ENCODE results near the gene ZBTB32.
A peak's percentile ranks its signal among the peaks of the same experiment; 100 is the strongest.

DNA sequence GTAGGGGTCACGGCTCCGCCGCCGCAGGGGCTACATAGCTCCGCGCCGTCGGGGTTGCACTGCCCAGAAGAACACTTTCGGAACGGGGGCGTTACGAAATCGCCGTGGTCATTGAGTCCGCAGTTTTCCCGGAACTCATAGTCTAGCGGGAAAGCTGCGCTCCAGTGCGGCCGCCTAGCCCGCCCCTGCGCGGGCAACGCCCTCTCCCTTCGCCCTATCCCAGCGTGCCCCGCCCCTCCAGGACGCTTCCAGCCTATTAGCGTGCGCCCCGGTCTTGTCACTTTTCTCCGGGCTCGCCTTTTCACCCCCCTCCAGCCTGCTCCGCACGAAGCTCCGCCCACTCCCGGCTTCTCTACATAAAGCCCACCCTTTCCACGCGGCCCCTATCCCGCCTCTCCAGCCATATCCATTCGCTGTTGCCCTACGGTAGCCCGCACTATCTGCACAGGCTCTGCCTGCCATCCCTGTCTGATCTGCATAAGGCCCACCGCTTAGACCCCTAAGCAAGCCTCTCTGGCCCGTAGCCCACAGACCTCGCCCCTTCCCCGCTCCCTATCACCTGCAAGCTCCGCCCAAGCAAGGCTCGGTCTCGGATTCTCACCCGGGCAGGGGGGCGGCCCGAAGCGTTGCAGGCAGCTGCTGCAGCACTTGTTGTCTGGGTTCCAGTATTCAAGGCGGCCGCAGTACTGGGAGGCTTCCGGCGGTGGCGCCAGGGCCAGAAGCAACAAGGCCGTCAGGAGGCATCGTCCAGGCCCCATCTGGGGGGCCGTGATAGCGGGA, 36.3 kb downstream of the ZBTB32 start:
- TF ChIP-seq, protein P1, sequence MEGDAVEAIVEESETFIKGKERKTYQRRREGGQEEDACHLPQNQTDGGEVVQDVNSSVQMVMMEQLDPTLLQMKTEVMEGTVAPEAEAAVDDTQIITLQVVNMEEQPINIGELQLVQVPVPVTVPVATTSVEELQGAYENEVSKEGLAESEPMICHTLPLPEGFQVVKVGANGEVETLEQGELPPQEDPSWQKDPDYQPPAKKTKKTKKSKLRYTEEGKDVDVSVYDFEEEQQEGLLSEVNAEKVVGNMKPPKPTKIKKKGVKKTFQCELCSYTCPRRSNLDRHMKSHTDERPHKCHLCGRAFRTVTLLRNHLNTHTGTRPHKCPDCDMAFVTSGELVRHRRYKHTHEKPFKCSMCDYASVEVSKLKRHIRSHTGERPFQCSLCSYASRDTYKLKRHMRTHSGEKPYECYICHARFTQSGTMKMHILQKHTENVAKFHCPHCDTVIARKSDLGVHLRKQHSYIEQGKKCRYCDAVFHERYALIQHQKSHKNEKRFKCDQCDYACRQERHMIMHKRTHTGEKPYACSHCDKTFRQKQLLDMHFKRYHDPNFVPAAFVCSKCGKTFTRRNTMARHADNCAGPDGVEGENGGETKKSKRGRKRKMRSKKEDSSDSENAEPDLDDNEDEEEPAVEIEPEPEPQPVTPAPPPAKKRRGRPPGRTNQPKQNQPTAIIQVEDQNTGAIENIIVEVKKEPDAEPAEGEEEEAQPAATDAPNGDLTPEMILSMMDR (conservative IDR thresholded peaks at IDR 0.05; ENCODE audit: low read depth, low read length): 0 out of 2 replicates have a peak, but pooled peaks have one; percentile 21
- TF ChIP-seq EZH2 (IDR thresholded peaks at IDR 0.05; ENCODE audit: low read length, unreplicated experiment): no peak
